OCI-LY7 (cell line): Measurements from ENCODE around the gene MAML3.

Experiments used
- CTCF ChIP-seq: fragments of 200-600 bp; sonication (generic); conservative IDR thresholded peaks from 2 replicates; pipeline ENCODE4 v1.5.1; 2014; ENCODE audit warnings: mild to moderate bottlenecking, antibody characterized with exemption, low read length, moderate library complexity, mixed read lengths
- EZH2phosphoT487 ChIP-seq: fragments of 200-600 bp; sonication (generic); IDR thresholded peaks from 2 replicates; pipeline ENCODE4 v1.6.1; 2018; ENCODE audit warnings: low read depth, borderline replicate concordance, mild to moderate bottlenecking, mixed run types, antibody characterized with exemption, low read length, moderate library complexity, mixed read lengths

- TF ChIP-seq CTCF: no peak
- TF ChIP-seq EZH2phosphoT487: no peak
Measured at GRCh38 chr4:139865537-139865936, 288.4 kb downstream of the MAML3 start.
